GM23248 (cell line): ENCODE data around the gene GBGT1. TPM values are rescaled to one million over a fixed set of nuclear protein-coding genes. Genes with fewer than 3 reads are reported as not detected.

ENCODE experiments used
- DNase-seq: peaks from one replicate; pipeline ENCODE4 v3.0.0-alpha.2; 2015
- H2AFZ ChIP-seq: fragments of 200-600 bp; sonication (generic); 2 replicates; pipeline ENCODE4 v1.6.1; 2016; ENCODE audit warnings: antibody characterized with exemption
- H3F3A ChIP-seq: fragments of 200-600 bp; sonication (generic); 2 replicates; pipeline ENCODE4 v1.6.1; 2016; ENCODE audit warnings: mild to moderate bottlenecking, antibody characterized with exemption, mixed run types; ENCODE audit not compliant: insufficient read depth
- H3K27ac ChIP-seq: fragments of 200-600 bp; sonication (generic); 2 replicates; pipeline ENCODE4 v1.5.1; 2016; ENCODE audit warnings: mild to moderate bottlenecking
- H3K27me3 ChIP-seq: fragments of 200-600 bp; sonication (generic); replicated peaks from 2 replicates; pipeline ENCODE4 v1.6.1; 2016; ENCODE audit warnings: mild to moderate bottlenecking; ENCODE audit not compliant: insufficient read depth
- H3K36me3 ChIP-seq: fragments of 200-600 bp; sonication (generic); 2 replicates; pipeline ENCODE4 v1.6.1; 2016; ENCODE audit warnings: low read depth, mild to moderate bottlenecking
- H3K4me1 ChIP-seq: fragments of 200-600 bp; sonication (generic); 2 replicates; pipeline ENCODE4 v1.6.1; 2016; ENCODE audit warnings: mild to moderate bottlenecking; ENCODE audit not compliant: insufficient read depth
- H3K4me2 ChIP-seq: fragments of 200-600 bp; sonication (generic); one replicate; pipeline ENCODE4 v1.6.1; 2016; ENCODE audit warnings: mild to moderate bottlenecking; ENCODE audit not compliant: unreplicated experiment
- H3K4me3 ChIP-seq: fragments of 200-600 bp; sonication (generic); 2 replicates; pipeline ENCODE4 v1.5.1; 2016; ENCODE audit warnings: mild to moderate bottlenecking
- H3K79me2 ChIP-seq: fragments of 200-600 bp; sonication (generic); 2 replicates; pipeline ENCODE4 v1.6.1; 2016; ENCODE audit warnings: mild to moderate bottlenecking; ENCODE audit not compliant: insufficient read depth
- H3K9ac ChIP-seq: fragments of 200-600 bp; sonication (generic); 2 replicates; pipeline ENCODE4 v1.6.1; 2016; ENCODE audit warnings: mild to moderate bottlenecking
- H3K9me2 ChIP-seq: fragments of 200-600 bp; sonication (generic); 2 replicates; pipeline ENCODE4 v1.6.1; 2016; ENCODE audit warnings: mixed run types, mild to moderate bottlenecking, moderate library complexity; ENCODE audit not compliant: insufficient read depth
- H3K9me3 ChIP-seq: fragments of 200-600 bp; sonication (generic); one replicate; pipeline ENCODE4 v1.6.1; 2017; ENCODE audit warnings: low read depth
- H4K20me1 ChIP-seq: fragments of 200-600 bp; sonication (generic); 2 replicates; pipeline ENCODE4 v1.6.0; 2016; ENCODE audit not compliant: insufficient read depth
- EZH2 ChIP-seq: fragments of 200-600 bp; sonication (generic); IDR thresholded peaks from 2 replicates; pipeline ENCODE4 v1.6.1; 2018; ENCODE audit warnings: antibody characterized with exemption, mild to moderate bottlenecking; ENCODE audit not compliant: insufficient read depth, poor library complexity, severe bottlenecking
- EZH2phosphoT487 ChIP-seq: fragments of 200-600 bp; sonication (generic); IDR thresholded peaks from 2 replicates; pipeline ENCODE4 v1.6.1; 2018; ENCODE audit warnings: antibody characterized with exemption, moderate library complexity, mild to moderate bottlenecking, low read depth; ENCODE audit not compliant: insufficient read depth
- WGBS, 2 experiments: methylation state at CpG; one replicate each; pipeline ENCODE4 v1.1.6; 2015 to 2017; ENCODE audit warnings: low lambda C conversion rate in 2 of 2, low coverage in 1 of 2; ENCODE audit errors: missing lambda C conversion rate in 2 of 2; 5-methylcytosine and 5-hydroxymethylcytosine counted together
- in situ Hi-C: fragments of 300-500 bp; cut with MboI; formaldehyde crosslinking; loops from 2 replicates; pipeline ENCODE4 v1.15.0; 2020
- polyA plus RNA-seq: library from polyadenylated mRNA; unstranded; fragments of >200 nt; fragmentation: Nextera tagmentation; extraction: Ambion mirVana; gene quantifications from 2 replicates; pipeline ENCODE4 v1.2.1, GENCODE V29; 2016
- total RNA-seq: library from RNA; depleted of rRNA; stranded (reverse); fragments of >200 nt; shearing (Covaris generic); gene quantifications from 2 replicates; pipeline ENCODE4 v1.2.3, GENCODE V29; 2014

The GBGT1 gene
- total and polyA plus RNA-seq, 2 experiments from 2014 or later, result 0.95 to 3.1 TPM

DNA sequence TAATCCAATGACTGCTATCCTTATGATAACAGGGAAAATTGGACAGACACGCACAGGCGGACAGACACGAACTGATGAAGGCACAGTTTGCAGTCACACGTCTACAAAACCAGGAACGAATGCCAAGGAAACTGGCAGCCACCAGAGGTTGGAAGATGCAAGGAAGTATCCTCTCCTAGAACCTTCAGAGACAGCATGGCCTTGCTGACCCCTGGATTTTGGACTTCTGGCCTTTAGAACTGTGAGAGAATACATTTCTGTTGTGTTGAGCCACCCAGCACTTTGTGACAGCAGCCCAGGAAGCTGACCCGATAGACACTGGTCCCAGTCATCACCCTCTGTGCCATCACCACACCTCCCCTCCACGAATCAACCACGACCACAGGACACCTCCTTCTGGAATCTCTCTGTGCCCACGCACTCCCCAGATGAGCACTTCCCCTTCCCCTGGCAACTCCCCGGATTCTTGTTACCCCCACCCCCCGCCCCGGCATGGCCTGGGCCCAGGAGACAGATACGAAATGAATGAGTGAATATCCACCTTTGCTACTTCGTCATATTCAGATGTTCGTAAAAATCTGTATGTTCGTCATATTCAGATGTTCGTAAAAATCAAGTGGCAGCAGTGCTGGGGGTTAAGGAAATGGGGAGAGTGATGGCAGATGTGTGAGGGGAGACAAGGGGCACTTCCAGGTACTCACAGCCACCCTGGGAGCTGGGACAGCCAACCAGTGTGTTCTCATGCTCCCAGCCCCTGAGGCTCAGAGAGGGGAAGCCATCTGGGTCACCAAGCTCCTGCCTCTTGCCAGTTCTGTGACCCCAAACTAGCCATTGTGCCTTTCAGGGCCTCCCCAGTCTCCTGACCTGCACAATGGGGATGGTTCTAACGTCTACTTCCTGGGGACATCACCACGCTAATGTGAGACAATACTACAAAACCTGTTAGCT lies 18.5 kb downstream of the GBGT1 start:
- Histone ChIP-seq H3K9me2 (no peaks in the 10 kb centered on the region), H3K79me2 (peaks cover 52% of the 10 kb centered on the region), H3K4me1 (peaks cover 5% of the 10 kb centered on the region), H3K9me3 (no peaks in the 10 kb centered on the region), H3F3A (0 out of 2 replicates have a peak, but pooled peaks cover 6% of the 10 kb centered on the region), H3K4me3 (peak overlapping the region; percentile 67), H3K4me2 (peak overlapping the region; percentile 85), H2AFZ (no peak overlapping the region), H4K20me1 (no peaks in the 10 kb centered on the region), H3K9ac (peak overlapping the region; percentile 63), H3K36me3 (no peaks in the 10 kb centered on the region), H3K27ac (no peak overlapping the region), H3K27me3 (no peaks in the 10 kb centered on the region)
- WGBS, 2 experiments, result 62 to 64% methylated on average over 17 to 19 of the region's 19 CpGs
- in situ Hi-C loops, result loop anchor here (5.0 to 10.0 kb wide), 2 partner anchors 38 to 100 kb away; no protein-coding TSS in a partner anchor
- TF ChIP-seq EZH2phosphoT487, result no peak
- no peak for TF ChIP-seq EZH2
- peak; percentile 34 for DNase-seq

DNA sequence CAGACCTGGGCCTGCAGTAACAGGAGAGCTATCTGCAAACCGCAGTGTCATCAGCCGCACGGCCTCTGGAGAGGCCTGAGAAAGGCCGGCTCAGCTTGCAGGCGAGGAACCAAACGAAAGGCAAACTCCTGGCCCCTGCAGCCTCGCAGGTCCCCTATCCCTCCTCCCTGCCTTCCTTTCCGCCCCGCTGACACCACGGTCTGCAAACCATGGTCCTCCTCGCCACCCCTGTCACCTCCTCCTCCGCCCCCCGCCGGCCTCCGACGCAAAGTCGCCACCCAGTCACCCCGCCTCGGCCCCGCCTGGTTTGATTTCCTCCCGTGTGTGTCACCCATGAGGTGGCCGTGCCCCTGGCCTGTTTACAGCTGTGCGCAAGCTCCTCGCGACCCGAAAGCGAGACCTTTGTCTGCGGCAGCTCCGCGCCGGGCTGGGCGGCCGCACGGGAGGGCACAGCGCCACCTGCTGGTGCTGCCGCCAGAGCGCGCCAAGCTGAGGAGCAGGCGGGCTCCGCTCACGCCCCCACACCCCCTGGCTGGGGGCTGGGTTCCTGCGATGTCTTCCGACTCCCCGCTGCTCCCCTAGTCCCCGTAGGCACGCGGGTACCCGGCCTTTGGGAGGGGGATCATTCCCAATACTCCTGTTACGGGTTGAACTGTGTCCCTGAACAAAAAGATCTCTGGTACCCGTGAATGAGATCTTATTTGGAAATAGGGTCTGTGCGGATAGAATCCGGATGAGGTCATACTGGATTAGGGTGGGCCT lies 19.4 kb downstream of the GBGT1 start:
- peaks cover 55% of the 10 kb centered on the region for H3K79me2 ChIP-seq
- H3K27ac ChIP-seq, result peak overlapping the region; percentile 24
- H3K9ac ChIP-seq, result peak overlapping the region; percentile 63
- no peaks in the 10 kb centered on the region for H3K27me3 ChIP-seq
- peak overlapping the region; percentile 67 for H3K4me3 ChIP-seq
- H4K20me1 ChIP-seq, result no peaks in the 10 kb centered on the region
- H3F3A ChIP-seq, result no peaks in the 10 kb centered on the region
- no peaks in the 10 kb centered on the region for H3K9me2 ChIP-seq
- no peak for TF ChIP-seq EZH2phosphoT487
- H3K36me3 ChIP-seq, result no peaks in the 10 kb centered on the region
- in situ Hi-C loops, result loop anchor here (10.0 kb wide), 1 partner anchor 100 kb away; no protein-coding TSS in a partner anchor
- peak; percentile 86 for DNase-seq
- H3K4me2 ChIP-seq, result peak overlapping the region; percentile 85
- H2AFZ ChIP-seq, result peak overlapping the region; percentile 46; the same call in 1 of the 2 replicates
- H3K4me1 ChIP-seq, result peaks cover 5% of the 10 kb centered on the region
- H3K9me3 ChIP-seq, result no peaks in the 10 kb centered on the region
- 6% methylated on average over 41 to 46 of the region's 52 CpGs for WGBS, 2 experiments

DNA sequence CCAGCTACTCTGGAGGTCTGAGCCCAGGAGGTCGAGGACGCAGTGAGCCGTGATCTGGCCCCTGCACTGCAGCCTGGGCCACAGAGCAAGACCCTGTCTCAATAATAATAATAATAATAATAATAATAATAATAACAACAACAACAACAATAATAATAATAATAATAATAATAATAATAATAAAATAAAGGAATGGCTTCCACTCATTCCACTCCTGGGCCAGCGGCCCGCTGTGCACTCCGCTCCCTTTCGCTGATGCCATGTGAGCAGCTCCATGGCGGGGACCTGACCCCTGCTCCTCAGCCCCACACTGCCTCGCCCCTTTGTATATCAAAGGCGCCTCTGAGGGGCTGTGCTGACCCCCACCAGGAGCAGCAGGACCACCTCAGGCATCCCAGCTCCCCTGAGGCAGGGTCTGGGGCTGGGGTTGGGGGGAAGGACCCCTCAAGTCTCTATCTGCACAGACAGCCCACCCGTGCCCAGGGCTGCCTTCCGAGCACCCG lies 20.0 kb downstream of the GBGT1 start:
- no peak for DNase-seq
- Histone ChIP-seq H3K9me2 (no peaks in the 10 kb centered on the region), H3K79me2 (peaks cover 59% of the 10 kb centered on the region), H3K4me2 (peak overlapping the region; percentile 85), H3K9me3 (no peaks in the 10 kb centered on the region), H3K4me3 (peak overlapping the region; percentile 67; the same call in 1 of the 2 replicates), H2AFZ (0 out of 2 replicates have a peak overlapping the region, but pooled peaks have one; percentile 46), H3K27me3 (no peaks in the 10 kb centered on the region), H3K9ac (peak overlapping the region; percentile 63), H3F3A (no peaks in the 10 kb centered on the region), H3K4me1 (peaks cover 5% of the 10 kb centered on the region), H3K36me3 (no peaks in the 10 kb centered on the region), H3K27ac (no peak overlapping the region), H4K20me1 (no peaks in the 10 kb centered on the region)
- TF ChIP-seq EZH2phosphoT487, result no peak
- WGBS, 2 experiments, result 82% methylated on average over 12 to 13 of the region's 13 CpGs
- in situ Hi-C loops, result loop anchor here (10.0 kb wide), 1 partner anchor 99 kb away; no protein-coding TSS in a partner anchor
